H1 (cell line): ENCODE measurements around the gene PHC2. TPM values are rescaled to one million over a fixed set of nuclear protein-coding genes. Genes with fewer than 3 reads are reported as not detected.

ENCODE experiments used
- ASH2L ChIP-seq: fragments of 200-600, 300-600 bp; sonication (generic); IDR thresholded peaks from one replicate; pipeline ENCODE4 v1.7.1; 2017; ENCODE audit warnings: low read length
- BCL11A ChIP-seq, 2 experiments: IDR thresholded peaks; one replicate each; pipeline ENCODE4 v1.6.1; 2011; ENCODE audit warnings: low read depth in 2 of 2, low read length in 2 of 2, mild to moderate bottlenecking in 2 of 2
- CEBPB ChIP-seq: IDR thresholded peaks from 2 replicates; pipeline ENCODE4 v1.6.1; 2012; ENCODE audit warnings: low read depth, low read length
- CHD2 ChIP-seq: IDR thresholded peaks from 2 replicates; pipeline ENCODE4 v1.6.1; 2012; ENCODE audit warnings: low read length, improper control_type of control experiment
- CTBP2 ChIP-seq: IDR thresholded peaks from 2 replicates; pipeline ENCODE4 v1.7.0; 2011; ENCODE audit warnings: borderline replicate concordance, mild to moderate bottlenecking, moderate library complexity, mixed read lengths, low read length; ENCODE audit not compliant: insufficient read depth, insufficient read length
- EZH2 ChIP-seq: fragments of 200-600 bp; sonication (generic); IDR thresholded peaks from 2 replicates; pipeline ENCODE4 v1.7.1; 2012; ENCODE audit warnings: low read depth, mild to moderate bottlenecking, moderate library complexity, low read length, inconsistent platforms; ENCODE audit not compliant: severe bottlenecking
- GTF2F1 ChIP-seq: IDR thresholded peaks from 2 replicates; pipeline ENCODE4 v1.6.1; 2012; ENCODE audit warnings: low read depth, low read length, improper control_type of control experiment, borderline replicate concordance
- HDAC2 ChIP-seq, 2 experiments: fragments of 300-600 bp in 1 of 2; sonication (generic) in 1 of 2; IDR thresholded peaks; 2 replicates each; pipeline ENCODE4 v1.6.1; 2011 to 2012; ENCODE audit warnings: low read depth in 2 of 2, low read length in 2 of 2, mild to moderate bottlenecking in 2 of 2, moderate library complexity in 2 of 2, borderline replicate concordance in 1 of 2, inconsistent platforms in 1 of 2
- KDM1A ChIP-seq: fragments of 200-600, 300-600 bp; sonication (generic); IDR thresholded peaks from 2 replicates; pipeline ENCODE4 v1.7.1; 2016; ENCODE audit warnings: mild to moderate bottlenecking, low read length, borderline replicate concordance
- KDM5A ChIP-seq: fragments of 200-600 bp; IDR thresholded peaks from 2 replicates; pipeline ENCODE4 v1.7.1; 2012; ENCODE audit warnings: mild to moderate bottlenecking, low read length, inconsistent platforms, mixed read lengths
- NRF1 ChIP-seq: IDR thresholded peaks from 2 replicates; pipeline ENCODE4 v1.6.1; 2011; ENCODE audit warnings: mild to moderate bottlenecking, low read depth, low read length, improper control_type of control experiment
- RFX5 ChIP-seq: IDR thresholded peaks from 2 replicates; pipeline ENCODE4 v1.6.1; 2011; ENCODE audit warnings: low read depth, low read length, improper control_type of control experiment, borderline replicate concordance
- RNF2 ChIP-seq: fragments of 200-900, 300-1000 bp; sonication (generic); IDR thresholded peaks from 2 replicates; pipeline ENCODE4 v1.7.1; 2016; ENCODE audit warnings: borderline replicate concordance, low read depth, mild to moderate bottlenecking, antibody characterized with exemption, low read length; ENCODE audit not compliant: poor library complexity, severe bottlenecking; ENCODE audit errors: missing control alignments
- SAP30 ChIP-seq: fragments of 300-600 bp; sonication (generic); IDR thresholded peaks from 2 replicates; pipeline ENCODE4 v1.7.1; 2012; ENCODE audit warnings: low read length, moderate library complexity, mild to moderate bottlenecking, inconsistent platforms; ENCODE audit not compliant: insufficient read depth, insufficient replicate concordance
- SIX5 ChIP-seq: IDR thresholded peaks from 2 replicates; pipeline ENCODE4 v1.6.1; 2011; ENCODE audit warnings: mild to moderate bottlenecking, low read depth, low read length
- SP1 ChIP-seq: IDR thresholded peaks from 2 replicates; pipeline ENCODE4 v1.6.1; 2011; ENCODE audit warnings: low read depth, low read length
- SP4 ChIP-seq: IDR thresholded peaks from 2 replicates; pipeline ENCODE4 v1.6.1; 2012; ENCODE audit warnings: low read length, inconsistent platforms
- TAF1 ChIP-seq: IDR thresholded peaks from 2 replicates; pipeline ENCODE4 v1.6.1; 2011; ENCODE audit warnings: mild to moderate bottlenecking, low read depth, low read length
- TAF7 ChIP-seq: optimal IDR thresholded peaks from 2 replicates; pipeline ENCODE3; 2011; ENCODE audit warnings: low read depth, mild to moderate bottlenecking, inconsistent platforms, low read length, moderate library complexity, borderline replicate concordance
- TCF12 ChIP-seq: IDR thresholded peaks from 2 replicates; pipeline ENCODE4 v1.6.1; 2011; ENCODE audit warnings: low read depth, mild to moderate bottlenecking, low read length
- TEAD4 ChIP-seq: IDR thresholded peaks from 2 replicates; pipeline ENCODE4 v1.6.1; 2012; ENCODE audit warnings: low read depth, low read length, inconsistent platforms, mixed read lengths
- YY1 ChIP-seq: IDR thresholded peaks from 2 replicates; pipeline ENCODE4 v1.6.1; 2011; ENCODE audit warnings: low read depth, mild to moderate bottlenecking, low read length
- ZNF274 ChIP-seq: IDR thresholded peaks from 2 replicates; pipeline ENCODE4 v1.7.0; 2012; ENCODE audit warnings: low read length, borderline replicate concordance; ENCODE audit errors: extremely low read depth
- polyA plus RNA-seq, 7 experiments: library from polyadenylated mRNA; depleted of rRNA in 3 of 7; stranded (reverse) in 5 of 7; unstranded in 2 of 7; fragments of >200 nt in 5 of 7; fragments of 200-250 nt in 2 of 7; gene quantifications; 1 replicate in 5 of 7; 2 replicates in 1 of 7; 4 replicates in 1 of 7; pipeline versions ENCODE4 v1.2.1 to v1.2.3, GENCODE V29; 2011 to 2013; ENCODE audit warnings: missing spikeins in 2 of 7, mixed read lengths in 2 of 7
- total RNA-seq: library from RNA; stranded (reverse); fragmentation: NEBNext Ultra II Directional; extraction: Animal tissue kit (Norgen Biotek cat#: 25700); gene quantifications from 2 replicates; pipeline ENCODE4 v1.2.1, GENCODE V29; 2021
- TF ChIP-seq, protein P1 (sequence below): IDR thresholded peaks from 2 replicates; pipeline ENCODE4 v1.6.1; 2011; ENCODE audit warnings: low read length, improper control_type of control experiment

Gene PHC2
- total and polyA plus RNA-seq, 2 of the 8 experiments (the other 6 are each of a cell fraction or from before 2014, with no cell fraction given): 5.6 to 14.2 TPM

DNA sequence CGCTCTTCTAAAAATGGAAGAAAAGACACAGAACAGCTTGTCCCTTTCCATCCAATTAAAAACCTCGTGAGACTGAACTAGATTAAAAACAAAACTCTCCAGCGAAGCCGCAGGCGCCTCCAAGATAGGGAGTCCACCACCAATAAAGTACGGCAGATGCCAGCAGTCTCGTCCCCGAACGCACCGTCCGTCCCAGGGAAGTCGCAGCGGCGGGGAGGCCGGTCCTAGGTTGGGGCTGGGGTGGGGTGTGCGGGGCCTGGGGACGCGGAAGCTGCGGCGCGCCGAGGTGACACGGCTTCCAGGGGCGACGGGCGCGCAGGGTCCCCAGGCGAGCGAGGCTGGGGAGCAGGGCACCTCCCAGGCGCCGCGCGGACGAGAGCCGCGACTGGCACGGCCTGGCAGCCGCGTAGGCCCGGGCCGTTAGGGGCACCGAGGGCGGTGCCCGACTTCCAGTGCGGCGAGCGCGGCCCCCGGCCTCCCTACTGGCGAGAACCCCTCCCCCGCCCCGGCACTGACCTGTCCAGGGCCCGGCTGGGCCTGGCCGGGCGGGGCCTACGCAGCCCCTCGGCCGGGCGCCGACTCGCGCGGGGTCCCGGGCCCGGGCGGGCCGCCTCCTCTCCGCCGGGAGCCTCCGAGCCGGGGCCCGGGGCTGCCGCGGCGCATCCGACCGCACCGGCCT is 81.7 kb downstream of the PHC2 start (continued):
- TF ChIP-seq NRF1 (no peak), CHD2 (no peak), TAF1 (no peak; the same call in 1 of the 2 replicates), YY1 (no peak), GTF2F1 (no peak), RNF2 (peak; percentile 51), KDM1A (no peak), BCL11A (IDR thresholded peaks at IDR 0.05; ENCODE audit: low read depth in 2 of 2, low read length in 2 of 2) (no peak), SIX5 (no peak), TCF12 (no peak), SP4 (no peak), EZH2 (peak; percentile 37), TEAD4 (no peak), SAP30 (no peak), KDM5A (no peak), TAF7 (peak; percentile 36), SP1 (no peak), ZNF274 (no peak), HDAC2 (IDR thresholded peaks at IDR 0.05; ENCODE audit: borderline replicate concordance in 1 of 2, low read depth in 2 of 2, low read length in 2 of 2) (no peak), ASH2L (peak; percentile 30), RFX5 (no peak), CEBPB (no peak), CTBP2 (no peak)
- TF ChIP-seq, protein P1, sequence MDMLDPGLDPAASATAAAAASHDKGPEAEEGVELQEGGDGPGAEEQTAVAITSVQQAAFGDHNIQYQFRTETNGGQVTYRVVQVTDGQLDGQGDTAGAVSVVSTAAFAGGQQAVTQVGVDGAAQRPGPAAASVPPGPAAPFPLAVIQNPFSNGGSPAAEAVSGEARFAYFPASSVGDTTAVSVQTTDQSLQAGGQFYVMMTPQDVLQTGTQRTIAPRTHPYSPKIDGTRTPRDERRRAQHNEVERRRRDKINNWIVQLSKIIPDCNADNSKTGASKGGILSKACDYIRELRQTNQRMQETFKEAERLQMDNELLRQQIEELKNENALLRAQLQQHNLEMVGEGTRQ: no peak
